DND-41 (cell line): ENCODE results near the gene FAM222B.

Experiments used
- ATAC-seq: fragments of 200-7000 bp; cut with Tn5 transposase; 3 replicates; pipeline ENCODE4 v1.9.1; 2021; ENCODE audit warnings: low read depth; ENCODE audit not compliant: insufficient read depth
- DNase-seq: peaks from one replicate; pipeline ENCODE4 v3.0.0-alpha.2; 2020
- H2AFZ ChIP-seq: 2 replicates; pipeline ENCODE4 v1.6.0; 2012; ENCODE audit warnings: low read depth, low read length
- H3K27ac ChIP-seq: 2 replicates; pipeline ENCODE4 v1.5.1; 2012; ENCODE audit warnings: low read length, inconsistent platforms
- H3K27me3 ChIP-seq: fragments of 200-600 bp; sonication (generic); 2 replicates; pipeline ENCODE4 v1.6.0; 2012; ENCODE audit warnings: low read length, mild to moderate bottlenecking, inconsistent platforms; ENCODE audit not compliant: insufficient read depth, poor library complexity
- H3K36me3 ChIP-seq: 2 replicates; pipeline ENCODE4 v1.5.1; 2012; ENCODE audit warnings: low read length, inconsistent platforms; ENCODE audit not compliant: insufficient read depth
- H3K4me1 ChIP-seq: 2 replicates; pipeline ENCODE4 v1.5.1; 2012; ENCODE audit warnings: mild to moderate bottlenecking, low read length; ENCODE audit not compliant: insufficient read depth
- H3K4me2 ChIP-seq: 2 replicates; pipeline ENCODE4 v1.6.0; 2012; ENCODE audit warnings: mild to moderate bottlenecking, moderate library complexity, low read length, inconsistent platforms; ENCODE audit not compliant: insufficient read depth
- H3K4me3 ChIP-seq, 2 experiments: fragments of 200-600 bp in 1 of 2; shearing (Covaris generic) in 1 of 2; 2 replicates each; pipeline ENCODE4 v1.5.1; 2012 to 2016; ENCODE audit warnings: inconsistent platforms in 2 of 2, low read length in 2 of 2, mild to moderate bottlenecking in 2 of 2, low read depth in 1 of 2, moderate library complexity in 1 of 2
- H3K79me2 ChIP-seq: 2 replicates; pipeline ENCODE4 v1.6.0; 2012; ENCODE audit warnings: low read length, inconsistent platforms; ENCODE audit not compliant: insufficient read depth
- H3K9ac ChIP-seq: 2 replicates; pipeline ENCODE4 v1.6.0; 2012; ENCODE audit warnings: low read depth, mild to moderate bottlenecking, inconsistent platforms, low read length, moderate library complexity
- H3K9me3 ChIP-seq: 2 replicates; pipeline ENCODE4 v1.5.1; 2012; ENCODE audit warnings: low read length, moderate library complexity, mild to moderate bottlenecking, inconsistent platforms; ENCODE audit not compliant: insufficient read depth, severe bottlenecking
- H4K20me1 ChIP-seq: 2 replicates; pipeline ENCODE4 v1.6.0; 2012; ENCODE audit warnings: low read length; ENCODE audit not compliant: insufficient read depth
- EZH2 ChIP-seq: IDR thresholded peaks from 3 replicates; pipeline ENCODE4 v1.6.1; 2012; ENCODE audit warnings: borderline replicate concordance, low read depth, mild to moderate bottlenecking, moderate library complexity, low read length, inconsistent platforms; ENCODE audit not compliant: severe bottlenecking
- TF ChIP-seq, protein P1 (sequence below): IDR thresholded peaks from 2 replicates; pipeline ENCODE4 v1.5.1; 2012; ENCODE audit warnings: borderline replicate concordance, low read length, moderate library complexity, mild to moderate bottlenecking; ENCODE audit not compliant: poor library complexity, severe bottlenecking; ENCODE audit errors: extremely low read depth

Gene FAM222B

DNA sequence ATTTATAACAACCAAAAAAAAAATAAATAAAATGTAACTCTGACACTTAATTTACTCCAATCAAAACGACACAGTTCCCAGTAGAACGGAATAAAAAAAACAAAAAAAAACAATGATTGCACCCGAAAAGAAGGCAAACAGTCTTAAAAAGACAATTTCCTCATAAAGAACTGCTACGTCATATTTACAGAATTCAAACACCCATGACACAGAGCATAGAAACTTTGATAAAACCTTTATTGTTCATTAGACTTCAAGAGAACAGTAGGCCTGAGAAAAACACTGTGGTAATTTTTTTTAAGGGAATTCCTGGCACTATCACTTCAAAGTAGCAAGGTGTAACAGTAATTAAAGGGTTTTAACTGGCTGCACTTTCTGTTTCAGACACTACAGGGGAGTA lies 26.1 kb downstream of the FAM222B start:
- Histone ChIP-seq H3K4me3 (no peak overlapping the region), H3K4me2 (no peak overlapping the region), H3K9me3 (no peaks in the 10 kb centered on the region), H4K20me1 (no peaks in the 10 kb centered on the region; the same call in 1 of the 2 replicates), H3K27me3 (no peaks in the 10 kb centered on the region), H3K9ac (no peak overlapping the region), H3K79me2 (peaks cover 79% of the 10 kb centered on the region), H3K36me3 (no peaks in the 10 kb centered on the region), H2AFZ (no peak overlapping the region), H3K4me1 (peaks cover 21% of the 10 kb centered on the region), H3K27ac (no peak overlapping the region)
- ATAC-seq, result no peak
- no peak for DNase-seq
- TF ChIP-seq EZH2, result no peak
- TF ChIP-seq, protein P1, sequence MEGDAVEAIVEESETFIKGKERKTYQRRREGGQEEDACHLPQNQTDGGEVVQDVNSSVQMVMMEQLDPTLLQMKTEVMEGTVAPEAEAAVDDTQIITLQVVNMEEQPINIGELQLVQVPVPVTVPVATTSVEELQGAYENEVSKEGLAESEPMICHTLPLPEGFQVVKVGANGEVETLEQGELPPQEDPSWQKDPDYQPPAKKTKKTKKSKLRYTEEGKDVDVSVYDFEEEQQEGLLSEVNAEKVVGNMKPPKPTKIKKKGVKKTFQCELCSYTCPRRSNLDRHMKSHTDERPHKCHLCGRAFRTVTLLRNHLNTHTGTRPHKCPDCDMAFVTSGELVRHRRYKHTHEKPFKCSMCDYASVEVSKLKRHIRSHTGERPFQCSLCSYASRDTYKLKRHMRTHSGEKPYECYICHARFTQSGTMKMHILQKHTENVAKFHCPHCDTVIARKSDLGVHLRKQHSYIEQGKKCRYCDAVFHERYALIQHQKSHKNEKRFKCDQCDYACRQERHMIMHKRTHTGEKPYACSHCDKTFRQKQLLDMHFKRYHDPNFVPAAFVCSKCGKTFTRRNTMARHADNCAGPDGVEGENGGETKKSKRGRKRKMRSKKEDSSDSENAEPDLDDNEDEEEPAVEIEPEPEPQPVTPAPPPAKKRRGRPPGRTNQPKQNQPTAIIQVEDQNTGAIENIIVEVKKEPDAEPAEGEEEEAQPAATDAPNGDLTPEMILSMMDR, result no peak

DNA sequence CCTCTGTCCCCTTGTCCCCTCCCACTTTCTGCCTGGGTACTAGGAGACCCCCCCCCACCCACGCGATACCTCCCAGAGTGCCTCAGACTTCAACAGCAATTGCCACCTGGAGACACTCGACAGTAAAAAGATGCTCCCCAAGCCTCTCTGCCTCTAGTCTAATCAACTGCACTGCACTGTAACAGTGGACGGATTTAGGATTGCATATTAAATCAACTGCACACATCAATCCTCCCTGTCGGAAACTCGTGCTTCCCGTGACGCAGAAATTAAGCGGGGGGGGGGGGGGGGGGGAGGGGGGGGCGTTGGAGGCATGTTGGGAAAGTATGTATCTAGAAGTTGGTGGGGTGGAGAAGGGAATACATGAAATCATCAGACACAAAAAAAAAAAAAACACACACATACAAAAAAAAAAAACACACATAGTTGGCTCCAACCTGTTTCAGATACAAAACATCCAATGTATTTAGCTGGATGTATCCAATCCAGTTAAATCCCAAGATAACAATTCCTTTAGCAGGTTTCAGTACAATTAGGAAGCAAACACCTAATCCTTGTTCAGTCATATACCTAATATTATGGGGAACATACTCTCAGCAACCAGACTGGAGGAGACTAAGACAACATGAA lies 29.7 kb downstream of the FAM222B start:
- Histone ChIP-seq H3K4me2 (peak overlapping the region; percentile 80), H3K9ac (peak overlapping the region; percentile 72), H2AFZ (peak overlapping the region; percentile 94), H3K36me3 (no peaks in the 10 kb centered on the region), H3K27me3 (no peaks in the 10 kb centered on the region), H3K79me2 (peaks cover 90% of the 10 kb centered on the region), H3K4me3 (peak overlapping the region; percentile 60 to 90), H3K4me1 (peaks cover 27% of the 10 kb centered on the region), H4K20me1 (no peaks in the 10 kb centered on the region), H3K9me3 (no peaks in the 10 kb centered on the region), H3K27ac (peak overlapping the region; percentile 91)
- DNase-seq, result no peak
- ATAC-seq, result peak; percentile 53
- no peak for TF ChIP-seq EZH2
- TF ChIP-seq, protein P1, result no peak

DNA sequence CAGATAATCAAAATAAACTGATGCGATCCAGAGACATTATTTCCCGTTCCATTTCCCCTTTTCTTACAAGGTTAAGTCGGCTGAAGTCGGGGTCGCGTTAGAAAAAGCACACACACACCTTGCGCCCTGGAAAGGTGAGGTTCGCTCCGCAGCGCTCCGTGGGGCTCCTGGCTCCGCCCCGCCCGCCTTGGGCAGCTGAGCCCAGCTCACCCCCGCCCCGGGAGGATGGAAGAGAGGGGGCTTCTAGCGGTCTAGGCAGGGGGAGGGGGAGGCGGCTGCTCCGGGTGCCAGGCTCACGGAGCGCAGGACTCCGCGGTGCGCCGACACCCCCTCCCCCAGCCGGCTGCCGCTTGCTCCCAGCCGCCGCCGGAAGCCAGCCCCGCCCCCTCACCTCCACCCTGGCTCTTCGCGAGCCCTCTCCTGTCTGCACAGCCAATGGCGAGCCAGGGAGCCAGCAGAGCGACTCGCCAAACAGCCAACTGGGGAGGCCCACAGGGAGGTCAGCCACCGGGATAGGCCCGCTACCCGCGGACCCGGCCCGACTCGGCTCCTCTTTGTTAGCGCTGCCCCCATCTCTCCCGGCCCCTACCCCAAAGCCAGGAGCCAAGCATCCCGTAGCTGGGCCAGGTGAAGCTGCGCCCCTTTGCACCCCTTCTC lies 30.4 kb downstream of the FAM222B start:
- H3K9me3 ChIP-seq, result no peaks in the 10 kb centered on the region
- peak overlapping the region; percentile 91 for H3K27ac ChIP-seq
- peak overlapping the region; percentile 60 to 90 for H3K4me3 ChIP-seq
- H3K36me3 ChIP-seq, result no peaks in the 10 kb centered on the region
- H3K9ac ChIP-seq, result peak overlapping the region; percentile 72
- no peaks in the 10 kb centered on the region for H3K27me3 ChIP-seq
- peaks cover 90% of the 10 kb centered on the region for H3K79me2 ChIP-seq
- ATAC-seq (peak; percentile 100), DNase-seq (peak; percentile 99)
- peak overlapping the region; percentile 94 for H2AFZ ChIP-seq
- no peaks in the 10 kb centered on the region for H4K20me1 ChIP-seq
- H3K4me2 ChIP-seq, result peak overlapping the region; percentile 80
- TF ChIP-seq, protein P1, result no peak
- TF ChIP-seq EZH2, result no peak
- H3K4me1 ChIP-seq, result peaks cover 27% of the 10 kb centered on the region
